ENCODE measurements around the gene IL17RD. TPM values are rescaled to one million over a fixed set of nuclear protein-coding genes. Genes with fewer than 3 reads are reported as not detected.

The IL17RD gene
- total RNA-seq, 2 experiments from 2014 or later = not detected

- Mint-ChIP-seq H3K4me3 (peak overlapping the region; percentile 32), H3K9me3 (no peaks in the 10 kb centered on the region), H3K4me1 (ENCODE audit: low read depth) (peaks cover 7% of the 10 kb centered on the region), H3K27ac (no peak overlapping the region), H3K36me3 (ENCODE audit: low read depth) (no peaks in the 10 kb centered on the region), H3K27me3 (peaks cover 73% of the 10 kb centered on the region)
- ATAC-seq (ENCODE audit: poor library complexity) (no peak), DNase-seq (peak in 2 of 14 experiments; percentile 7 to 28)
- H3K27ac ChIP-seq (ENCODE audit: low read depth in 1 of 2, low read length in 2 of 2) = no peak overlapping the region
- CTCF ChIA-PET = no interaction called here
- H3K36me3 ChIP-seq (ENCODE audit: insufficient read depth, low read length) = no peaks in the 10 kb centered on the region
- H3K4me1 ChIP-seq (ENCODE audit: insufficient read depth, low read length) = peaks cover 17% of the 10 kb centered on the region
- peaks cover 0 to 12% of the 10 kb centered on the region in 2 experiments for H3K9me3 ChIP-seq (ENCODE audit: control insufficient read depth in 1 of 2, insufficient read depth in 1 of 2, low read length in 2 of 2)
- POLR2A ChIA-PET = no interaction called here
- intact Hi-C loops (cut with DNase I, micrococcal nuclease) = no loop called here
- TF ChIP-seq CTCF (IDR thresholded peaks at IDR 0.05) = no peak
- peak overlapping the region; percentile 52 for H3K4me3 ChIP-seq (ENCODE audit: low read length)
- H3K27me3 ChIP-seq (ENCODE audit: control insufficient read depth in 1 of 2, insufficient read depth in 2 of 2, low read length in 2 of 2) = peaks cover 50 to 68% of the 10 kb centered on the region in 2 experiments
Observed at GRCh38 chr3:57078635-57079473, 86.3 kb downstream of the IL17RD start.

GRCh38 chr3:57078344-57078634, 86.9 kb downstream of the IL17RD start:
- peak; percentile 54 for ATAC-seq (ENCODE audit: poor library complexity)
- H3K9me3 Mint-ChIP-seq = no peaks in the 10 kb centered on the region
- TF ChIP-seq CTCF (IDR thresholded peaks at IDR 0.05) = no peak
- Histone ChIP-seq H3K27me3 (ENCODE audit: control insufficient read depth in 1 of 2, insufficient read depth in 2 of 2, low read length in 2 of 2) (peaks cover 56 to 73% of the 10 kb centered on the region in 2 experiments), H3K4me3 (ENCODE audit: low read length) (peak overlapping the region; percentile 52), H3K9me3 (ENCODE audit: control insufficient read depth in 1 of 2, insufficient read depth in 1 of 2, low read length in 2 of 2) (peaks cover 0 to 12% of the 10 kb centered on the region in 2 experiments), H3K4me1 (ENCODE audit: insufficient read depth, low read length) (peaks cover 17% of the 10 kb centered on the region), H3K27ac (ENCODE audit: low read depth in 1 of 2, low read length in 2 of 2) (no peak overlapping the region), H3K36me3 (ENCODE audit: insufficient read depth, low read length) (no peaks in the 10 kb centered on the region)
- ChIA-PET POLR2A (no interaction called here), CTCF (no interaction called here)
- peak in 5 of 14 experiments; percentile 5 to 37 (median 15) for DNase-seq
- peaks cover 7% of the 10 kb centered on the region for H3K4me1 Mint-ChIP-seq (ENCODE audit: low read depth)
- no peak overlapping the region for H3K27ac Mint-ChIP-seq
- peaks cover 79% of the 10 kb centered on the region for H3K27me3 Mint-ChIP-seq
- H3K4me3 Mint-ChIP-seq = peak overlapping the region; percentile 55
- intact Hi-C loops (cut with DNase I, micrococcal nuclease) = no loop called here
- no peaks in the 10 kb centered on the region for H3K36me3 Mint-ChIP-seq (ENCODE audit: low read depth)

- H3K36me3 Mint-ChIP-seq (ENCODE audit: low read depth) = no peaks in the 10 kb centered on the region
- ATAC-seq (ENCODE audit: poor library complexity) = no peak
- H3K9me3 ChIP-seq (ENCODE audit: control insufficient read depth in 1 of 2, insufficient read depth in 1 of 2, low read length in 2 of 2) = peaks cover 0 to 12% of the 10 kb centered on the region in 2 experiments
- TF ChIP-seq CTCF (IDR thresholded peaks at IDR 0.05) = no peak
- CTCF ChIA-PET = no interaction called here
- peaks cover 83% of the 10 kb centered on the region for H3K27me3 Mint-ChIP-seq
- H3K9me3 Mint-ChIP-seq = no peaks in the 10 kb centered on the region
- H3K4me1 Mint-ChIP-seq (ENCODE audit: low read depth) = peaks cover 7% of the 10 kb centered on the region
- peak overlapping the region; percentile 55 for H3K4me3 Mint-ChIP-seq
- no peaks in the 10 kb centered on the region for H3K36me3 ChIP-seq (ENCODE audit: insufficient read depth, low read length)
- no peak overlapping the region for H3K27ac Mint-ChIP-seq
- POLR2A ChIA-PET = no interaction called here
- peaks cover 58 to 76% of the 10 kb centered on the region in 2 experiments for H3K27me3 ChIP-seq (ENCODE audit: control insufficient read depth in 1 of 2, insufficient read depth in 2 of 2, low read length in 2 of 2)
- H3K27ac ChIP-seq (ENCODE audit: low read depth in 1 of 2, low read length in 2 of 2) = no peak overlapping the region
- intact Hi-C loops (cut with DNase I, micrococcal nuclease) = no loop called here
- no peak for DNase-seq
- H3K4me3 ChIP-seq (ENCODE audit: low read length) = peak overlapping the region; percentile 52
- H3K4me1 ChIP-seq (ENCODE audit: insufficient read depth, low read length) = peaks cover 17% of the 10 kb centered on the region
Observed at GRCh38 chr3:57077630-57078343, 87.4 kb downstream of the IL17RD start.

Measured in CD4-positive, alpha-beta T cell (primary cell).